SK-N-SH treated with all-trans-retinoic acid at 6 μM for 48 hours (cell line): ENCODE data around the gene DHCR24.

Experiments
- ATAC-seq: fragments of 200-7000 bp; cut with Tn5 transposase; 3 replicates; pipeline ENCODE4 v1.9.1; 2020; ENCODE audit warnings: mild to moderate bottlenecking, moderate library complexity
- ARNTL ChIP-seq: fragments of 450-650 bp; formaldehyde crosslinking; IDR thresholded peaks from 2 replicates; pipeline ENCODE4 v1.5.0; 2020; ENCODE audit warnings: low read depth, mild to moderate bottlenecking, moderate library complexity, borderline replicate concordance
- CSDC2 ChIP-seq: fragments of 250-450 bp; sonication (Bioruptor Pico); IDR thresholded peaks from 2 replicates; pipeline ENCODE4 v1.5.0; 2020; ENCODE audit warnings: mild to moderate bottlenecking, moderate library complexity
- ESRRG ChIP-seq: fragments of 250-450 bp; sonication (Bioruptor Pico); IDR thresholded peaks from 2 replicates; pipeline ENCODE4 v1.6.1; 2021; ENCODE audit warnings: mild to moderate bottlenecking
- GLIS3 ChIP-seq: fragments of 250-450 bp; sonication (Bioruptor Pico); IDR thresholded peaks from 2 replicates; pipeline ENCODE4 v1.5.0; 2020; ENCODE audit warnings: mild to moderate bottlenecking, moderate library complexity
- ISL1 ChIP-seq: fragments of 250-450 bp; sonication (Bioruptor Pico); IDR thresholded peaks from 2 replicates; pipeline ENCODE4 v2.1.2; 2022; ENCODE audit warnings: mild to moderate bottlenecking, moderate library complexity
- OSR1 ChIP-seq: fragments of 250-450 bp; sonication (Bioruptor Pico); IDR thresholded peaks from 2 replicates; pipeline ENCODE4 v1.8.0; 2022; ENCODE audit warnings: moderate library complexity, mild to moderate bottlenecking, inconsistent platforms
- PPARA ChIP-seq: fragments of 250-450 bp; sonication (Bioruptor Pico); IDR thresholded peaks from 2 replicates; pipeline ENCODE4 v1.5.0; 2020; ENCODE audit warnings: mild to moderate bottlenecking, borderline replicate concordance
- RARB ChIP-seq: fragments of 250-450 bp; sonication (Bioruptor Pico); IDR thresholded peaks from 2 replicates; pipeline ENCODE4 v1.8.0; 2021; ENCODE audit warnings: mild to moderate bottlenecking, moderate library complexity
- SNAI2 ChIP-seq: fragments of 250-450 bp; sonication (Bioruptor Pico); IDR thresholded peaks from 2 replicates; pipeline ENCODE4 v1.5.0; 2020; ENCODE audit warnings: mild to moderate bottlenecking, moderate library complexity
- TCF4 ChIP-seq: fragments of 250-450 bp; sonication (Bioruptor Pico); IDR thresholded peaks from 2 replicates; pipeline ENCODE4 v1.8.0; 2021; ENCODE audit warnings: mild to moderate bottlenecking, moderate library complexity, borderline replicate concordance
- TOX ChIP-seq: fragments of 250-450 bp; sonication (Bioruptor Pico); IDR thresholded peaks from 2 replicates; pipeline ENCODE4 v1.8.0; 2021; ENCODE audit warnings: mild to moderate bottlenecking, moderate library complexity, borderline replicate concordance
- ZC3H10 ChIP-seq: fragments of 250-450 bp; sonication (Bioruptor Pico); IDR thresholded peaks from 2 replicates; pipeline ENCODE4 v1.5.1; 2021; ENCODE audit warnings: mild to moderate bottlenecking, moderate library complexity
- ZFP3 ChIP-seq: fragments of 250-450 bp; sonication (Bioruptor Pico); IDR thresholded peaks from 2 replicates; pipeline ENCODE4 v1.5.0; 2020; ENCODE audit warnings: mild to moderate bottlenecking, moderate library complexity
- ZNF565 ChIP-seq: fragments of 450-650 bp; formaldehyde crosslinking; conservative IDR thresholded peaks from 2 replicates; pipeline ENCODE4 v1.5.0; 2020; ENCODE audit warnings: low read depth, mild to moderate bottlenecking, moderate library complexity
- ZNF70 ChIP-seq: fragments of 450-650 bp; formaldehyde crosslinking; IDR thresholded peaks from 2 replicates; pipeline ENCODE4 v1.5.0; 2020; ENCODE audit warnings: mild to moderate bottlenecking, moderate library complexity
- ZNF8 ChIP-seq: fragments of 450-650 bp; formaldehyde crosslinking; IDR thresholded peaks from 2 replicates; pipeline ENCODE4 v1.5.0; 2020; ENCODE audit warnings: mild to moderate bottlenecking, moderate library complexity
- TF ChIP-seq, protein P1 (sequence below): fragments of 250-450 bp; sonication (Bioruptor Pico); IDR thresholded peaks from 2 replicates; pipeline ENCODE4 v1.8.0; 2021; ENCODE audit warnings: low read depth, mild to moderate bottlenecking, moderate library complexity, borderline replicate concordance
- TF ChIP-seq, protein P2 (sequence below): fragments of 250-450 bp; sonication (Bioruptor Pico); IDR thresholded peaks from 2 replicates; pipeline ENCODE4 v1.5.1; 2020; ENCODE audit warnings: low read depth, mild to moderate bottlenecking, moderate library complexity
- TF ChIP-seq, protein P3 (sequence below): fragments of 250-450 bp; sonication (Bioruptor Pico); IDR thresholded peaks from 2 replicates; pipeline ENCODE4 v1.5.0; 2020; ENCODE audit warnings: mild to moderate bottlenecking, moderate library complexity
- TF ChIP-seq, protein P4 (sequence below): fragments of 250-450 bp; sonication (Bioruptor Pico); IDR thresholded peaks from 2 replicates; pipeline ENCODE4 v1.8.0; 2020; ENCODE audit warnings: mild to moderate bottlenecking, moderate library complexity, borderline replicate concordance

The DHCR24 gene

DNA sequence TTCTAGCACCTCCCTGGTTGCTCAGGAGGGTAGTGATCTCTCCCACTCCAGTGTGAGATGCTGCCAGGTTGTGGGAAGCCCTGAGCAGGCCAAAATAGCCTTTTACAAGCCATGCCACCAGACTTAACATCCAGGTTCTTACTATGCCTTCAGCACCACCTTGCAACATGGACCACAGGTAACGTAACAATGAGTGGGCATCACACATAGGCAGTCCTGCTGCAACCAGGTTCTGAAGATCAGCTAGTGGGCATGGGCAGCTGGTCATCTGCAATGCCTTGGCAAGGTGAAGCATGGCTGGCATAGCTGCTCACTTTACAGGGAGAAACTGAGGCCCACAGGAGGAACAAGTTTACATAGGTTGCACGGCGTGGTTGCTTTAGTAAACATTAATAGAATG is 40.7 kb downstream of the DHCR24 start:
- ATAC-seq: no peak
- TF ChIP-seq ESRRG (CRISPR knock-in tag) (no peak), RARB (CRISPR knock-in tag) (no peak), TOX (no peak), SNAI2 (CRISPR knock-in tag) (no peak), ARNTL (CRISPR knock-in tag) (no peak), ZNF70 (CRISPR knock-in tag) (no peak), ZNF8 (no peak), ZFP3 (CRISPR knock-in tag) (no peak), CSDC2 (CRISPR knock-in tag) (no peak), ISL1 (CRISPR knock-in tag) (no peak), OSR1 (CRISPR knock-in tag) (no peak), TCF4 (CRISPR knock-in tag) (no peak)
- TF ChIP-seq, protein P1, sequence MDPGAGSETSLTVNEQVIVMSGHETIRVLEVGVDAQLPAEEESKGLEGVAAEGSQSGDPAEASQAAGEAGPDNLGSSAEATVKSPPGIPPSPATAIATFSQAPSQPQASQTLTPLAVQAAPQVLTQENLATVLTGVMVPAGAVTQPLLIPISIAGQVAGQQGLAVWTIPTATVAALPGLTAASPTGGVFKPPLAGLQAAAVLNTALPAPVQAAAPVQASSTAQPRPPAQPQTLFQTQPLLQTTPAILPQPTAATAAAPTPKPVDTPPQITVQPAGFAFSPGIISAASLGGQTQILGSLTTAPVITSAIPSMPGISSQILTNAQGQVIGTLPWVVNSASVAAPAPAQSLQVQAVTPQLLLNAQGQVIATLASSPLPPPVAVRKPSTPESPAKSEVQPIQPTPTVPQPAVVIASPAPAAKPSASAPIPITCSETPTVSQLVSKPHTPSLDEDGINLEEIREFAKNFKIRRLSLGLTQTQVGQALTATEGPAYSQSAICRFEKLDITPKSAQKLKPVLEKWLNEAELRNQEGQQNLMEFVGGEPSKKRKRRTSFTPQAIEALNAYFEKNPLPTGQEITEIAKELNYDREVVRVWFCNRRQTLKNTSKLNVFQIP: no peak
- TF ChIP-seq, protein P2, sequence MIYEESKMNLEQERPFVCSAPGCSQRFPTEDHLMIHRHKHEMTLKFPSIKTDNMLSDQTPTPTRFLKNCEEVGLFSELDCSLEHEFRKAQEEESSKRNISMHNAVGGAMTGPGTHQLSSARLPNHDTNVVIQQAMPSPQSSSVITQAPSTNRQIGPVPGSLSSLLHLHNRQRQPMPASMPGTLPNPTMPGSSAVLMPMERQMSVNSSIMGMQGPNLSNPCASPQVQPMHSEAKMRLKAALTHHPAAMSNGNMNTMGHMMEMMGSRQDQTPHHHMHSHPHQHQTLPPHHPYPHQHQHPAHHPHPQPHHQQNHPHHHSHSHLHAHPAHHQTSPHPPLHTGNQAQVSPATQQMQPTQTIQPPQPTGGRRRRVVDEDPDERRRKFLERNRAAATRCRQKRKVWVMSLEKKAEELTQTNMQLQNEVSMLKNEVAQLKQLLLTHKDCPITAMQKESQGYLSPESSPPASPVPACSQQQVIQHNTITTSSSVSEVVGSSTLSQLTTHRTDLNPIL (CRISPR knock-in tag): no peak
- TF ChIP-seq, protein P3, sequence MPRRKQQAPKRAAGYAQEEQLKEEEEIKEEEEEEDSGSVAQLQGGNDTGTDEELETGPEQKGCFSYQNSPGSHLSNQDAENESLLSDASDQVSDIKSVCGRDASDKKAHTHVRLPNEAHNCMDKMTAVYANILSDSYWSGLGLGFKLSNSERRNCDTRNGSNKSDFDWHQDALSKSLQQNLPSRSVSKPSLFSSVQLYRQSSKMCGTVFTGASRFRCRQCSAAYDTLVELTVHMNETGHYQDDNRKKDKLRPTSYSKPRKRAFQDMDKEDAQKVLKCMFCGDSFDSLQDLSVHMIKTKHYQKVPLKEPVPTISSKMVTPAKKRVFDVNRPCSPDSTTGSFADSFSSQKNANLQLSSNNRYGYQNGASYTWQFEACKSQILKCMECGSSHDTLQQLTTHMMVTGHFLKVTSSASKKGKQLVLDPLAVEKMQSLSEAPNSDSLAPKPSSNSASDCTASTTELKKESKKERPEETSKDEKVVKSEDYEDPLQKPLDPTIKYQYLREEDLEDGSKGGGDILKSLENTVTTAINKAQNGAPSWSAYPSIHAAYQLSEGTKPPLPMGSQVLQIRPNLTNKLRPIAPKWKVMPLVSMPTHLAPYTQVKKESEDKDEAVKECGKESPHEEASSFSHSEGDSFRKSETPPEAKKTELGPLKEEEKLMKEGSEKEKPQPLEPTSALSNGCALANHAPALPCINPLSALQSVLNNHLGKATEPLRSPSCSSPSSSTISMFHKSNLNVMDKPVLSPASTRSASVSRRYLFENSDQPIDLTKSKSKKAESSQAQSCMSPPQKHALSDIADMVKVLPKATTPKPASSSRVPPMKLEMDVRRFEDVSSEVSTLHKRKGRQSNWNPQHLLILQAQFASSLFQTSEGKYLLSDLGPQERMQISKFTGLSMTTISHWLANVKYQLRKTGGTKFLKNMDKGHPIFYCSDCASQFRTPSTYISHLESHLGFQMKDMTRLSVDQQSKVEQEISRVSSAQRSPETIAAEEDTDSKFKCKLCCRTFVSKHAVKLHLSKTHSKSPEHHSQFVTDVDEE (CRISPR knock-in tag): no peak
- TF ChIP-seq, protein P4, sequence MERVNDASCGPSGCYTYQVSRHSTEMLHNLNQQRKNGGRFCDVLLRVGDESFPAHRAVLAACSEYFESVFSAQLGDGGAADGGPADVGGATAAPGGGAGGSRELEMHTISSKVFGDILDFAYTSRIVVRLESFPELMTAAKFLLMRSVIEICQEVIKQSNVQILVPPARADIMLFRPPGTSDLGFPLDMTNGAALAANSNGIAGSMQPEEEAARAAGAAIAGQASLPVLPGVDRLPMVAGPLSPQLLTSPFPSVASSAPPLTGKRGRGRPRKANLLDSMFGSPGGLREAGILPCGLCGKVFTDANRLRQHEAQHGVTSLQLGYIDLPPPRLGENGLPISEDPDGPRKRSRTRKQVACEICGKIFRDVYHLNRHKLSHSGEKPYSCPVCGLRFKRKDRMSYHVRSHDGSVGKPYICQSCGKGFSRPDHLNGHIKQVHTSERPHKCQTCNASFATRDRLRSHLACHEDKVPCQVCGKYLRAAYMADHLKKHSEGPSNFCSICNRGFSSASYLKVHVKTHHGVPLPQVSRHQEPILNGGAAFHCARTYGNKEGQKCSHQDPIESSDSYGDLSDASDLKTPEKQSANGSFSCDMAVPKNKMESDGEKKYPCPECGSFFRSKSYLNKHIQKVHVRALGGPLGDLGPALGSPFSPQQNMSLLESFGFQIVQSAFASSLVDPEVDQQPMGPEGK (CRISPR knock-in tag): no peak

DNA sequence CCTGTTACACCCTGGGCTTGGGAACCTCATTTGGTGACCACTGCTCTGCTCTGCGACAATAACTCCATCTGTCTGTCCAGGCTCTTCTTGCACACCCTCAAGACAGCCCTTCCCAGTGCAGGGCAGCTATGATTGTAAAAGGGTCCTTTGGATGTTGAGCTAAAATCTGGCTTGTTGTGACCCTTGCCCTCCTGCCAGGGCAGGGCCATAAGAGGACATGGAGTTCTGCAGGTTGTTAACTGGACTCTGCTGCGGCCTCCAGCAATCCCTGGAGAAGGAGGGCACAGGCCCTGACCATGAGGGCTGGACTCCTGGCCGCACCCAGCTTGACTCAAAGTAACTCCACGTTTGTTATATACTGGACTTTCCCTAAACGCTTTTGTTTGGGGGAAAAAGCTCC is 41.2 kb downstream of the DHCR24 start:
- TF ChIP-seq, protein P3 (CRISPR knock-in tag): no peak
- TF ChIP-seq ARNTL (CRISPR knock-in tag) (no peak), TCF4 (CRISPR knock-in tag) (no peak), ZNF8 (no peak), PPARA (no peak), CSDC2 (CRISPR knock-in tag) (no peak), OSR1 (CRISPR knock-in tag) (no peak), GLIS3 (CRISPR knock-in tag) (no peak)
- TF ChIP-seq, all 23 proteins: peak for 0
- no peak for ATAC-seq

DNA sequence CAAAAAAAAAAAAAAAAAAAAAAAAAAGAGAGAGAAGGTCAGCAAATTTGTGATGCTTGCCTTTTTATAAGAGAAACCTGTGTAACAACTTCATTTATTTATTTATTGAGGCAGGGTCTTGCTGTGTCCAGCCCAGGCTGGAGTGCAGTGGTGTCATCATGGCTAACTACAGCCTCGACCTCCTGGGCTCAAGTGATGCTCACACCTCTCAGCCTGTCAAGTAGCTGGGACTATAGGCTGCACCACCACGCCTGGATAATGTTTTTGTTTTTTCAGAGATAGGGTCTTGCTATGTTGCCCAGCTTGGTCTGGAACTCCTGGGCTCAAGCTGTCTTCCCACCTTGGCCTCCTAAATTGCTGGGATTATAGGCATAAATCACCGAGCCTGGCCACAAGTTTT is 42.4 kb downstream of the DHCR24 start:
- TF ChIP-seq ZC3H10 (CRISPR knock-in tag): no peak
- no peak for TF ChIP-seq ZNF8
- no peak for TF ChIP-seq CSDC2 (CRISPR knock-in tag)
- TF ChIP-seq ISL1 (CRISPR knock-in tag): no peak
- TF ChIP-seq TCF4 (CRISPR knock-in tag): no peak
- no peak for TF ChIP-seq ZNF565 (CRISPR knock-in tag)
- no peak for TF ChIP-seq TOX
- TF ChIP-seq, protein P1: no peak
- no peak for TF ChIP-seq ZNF70 (CRISPR knock-in tag)
- no peak for ATAC-seq
